Activated B cell treated with CpG ODN at 0.5 μM for 24 hours (primary cell): ENCODE data around the gene OTOP2. TPM values are rescaled to one million over a fixed set of nuclear protein-coding genes. Genes with fewer than 3 reads are reported as not detected.

ENCODE experiments used
- ATAC-seq: fragments of 200-7000 bp; cut with Tn5 transposase; one replicate; pipeline ENCODE4 v1.10.0; 2021; ENCODE audit warnings: low read depth, mild to moderate bottlenecking, moderate library complexity
- CTCF ChIA-PET: fragments of 350-600 bp; sonication (Branson Sonifier 250); formaldehyde crosslinking; loops from one replicate; lab custom pipeline; 2021; ENCODE audit warnings: antibody characterized with exemption; lab: Charles Lee
- POLR2A ChIA-PET: fragments of 350-600 bp; sonication (Branson Sonifier 250); formaldehyde crosslinking; loops from one replicate; lab custom pipeline; 2021; ENCODE audit warnings: antibody characterized with exemption; lab: Charles Lee
- DNase-seq: peaks from one replicate; pipeline ENCODE4 v3.0.0; 2022
- H3K27ac Mint-ChIP-seq: one replicate; pipeline ENCODE4 v1.8.0; 2020; ENCODE audit warnings: mixed read lengths
- H3K27me3 Mint-ChIP-seq: one replicate; pipeline ENCODE4 v1.8.0; 2021; ENCODE audit warnings: mixed read lengths
- H3K36me3 Mint-ChIP-seq: one replicate; pipeline ENCODE4 v1.8.0; 2021; ENCODE audit warnings: low read depth, mixed read lengths
- H3K4me1 Mint-ChIP-seq: one replicate; pipeline ENCODE4 v1.8.0; 2021; ENCODE audit warnings: mixed read lengths
- H3K4me3 Mint-ChIP-seq: one replicate; pipeline ENCODE4 v1.8.0; 2020; ENCODE audit warnings: mild to moderate bottlenecking, mixed read lengths
- H3K9me3 Mint-ChIP-seq: one replicate; pipeline ENCODE4 v1.8.0; 2020; ENCODE audit warnings: mixed read lengths
- intact Hi-C: fragments of 100-400 bp; cut with micrococcal nuclease; formaldehyde crosslinking; loops from one replicate; pipeline ENCODE4 v1.15.1; 2024
- total RNA-seq: library from RNA; stranded (reverse); gene quantifications from 2 replicates; pipeline ENCODE4 v1.2.3, GENCODE V29; 2022
- TF ChIP-seq, protein P1 (sequence below): fragments of 200-600 bp; IDR thresholded peaks from one replicate; pipeline ENCODE4 v1.8.0; 2022; ENCODE audit warnings: antibody characterized with exemption, mild to moderate bottlenecking

Gene OTOP2
- total RNA-seq, 1 donor from 2014 or later: not detected

GRCh38 chr17:74970395-74970794 lies 46.3 kb downstream of the OTOP2 start:
- intact Hi-C loops: loop anchor here (5.0 kb wide), 1 partner anchor 212 kb away; the partner anchor contains the start of gene SUMO2
- ChIA-PET CTCF (interaction anchor here (5.1 kb wide), 1 partner anchor 9 kb away, joined by 37 read pairs; no protein-coding TSS in a partner anchor), POLR2A (interaction anchor here (0.7 kb wide), 2 partner anchors 52 to 174 kb away, joined by 4 read pairs; no protein-coding TSS in a partner anchor)
- ATAC-seq: no peak
- TF ChIP-seq, protein P1, sequence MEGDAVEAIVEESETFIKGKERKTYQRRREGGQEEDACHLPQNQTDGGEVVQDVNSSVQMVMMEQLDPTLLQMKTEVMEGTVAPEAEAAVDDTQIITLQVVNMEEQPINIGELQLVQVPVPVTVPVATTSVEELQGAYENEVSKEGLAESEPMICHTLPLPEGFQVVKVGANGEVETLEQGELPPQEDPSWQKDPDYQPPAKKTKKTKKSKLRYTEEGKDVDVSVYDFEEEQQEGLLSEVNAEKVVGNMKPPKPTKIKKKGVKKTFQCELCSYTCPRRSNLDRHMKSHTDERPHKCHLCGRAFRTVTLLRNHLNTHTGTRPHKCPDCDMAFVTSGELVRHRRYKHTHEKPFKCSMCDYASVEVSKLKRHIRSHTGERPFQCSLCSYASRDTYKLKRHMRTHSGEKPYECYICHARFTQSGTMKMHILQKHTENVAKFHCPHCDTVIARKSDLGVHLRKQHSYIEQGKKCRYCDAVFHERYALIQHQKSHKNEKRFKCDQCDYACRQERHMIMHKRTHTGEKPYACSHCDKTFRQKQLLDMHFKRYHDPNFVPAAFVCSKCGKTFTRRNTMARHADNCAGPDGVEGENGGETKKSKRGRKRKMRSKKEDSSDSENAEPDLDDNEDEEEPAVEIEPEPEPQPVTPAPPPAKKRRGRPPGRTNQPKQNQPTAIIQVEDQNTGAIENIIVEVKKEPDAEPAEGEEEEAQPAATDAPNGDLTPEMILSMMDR: no peak
- peaks cover 6% of the 10 kb centered on the region for H3K4me1 Mint-ChIP-seq
- H3K4me3 Mint-ChIP-seq: no peak overlapping the region
- H3K27ac Mint-ChIP-seq: no peak overlapping the region
- no peak for DNase-seq
- no peaks in the 10 kb centered on the region for H3K9me3 Mint-ChIP-seq
- H3K27me3 Mint-ChIP-seq: peaks cover 15% of the 10 kb centered on the region
- H3K36me3 Mint-ChIP-seq: no peaks in the 10 kb centered on the region

DNA sequence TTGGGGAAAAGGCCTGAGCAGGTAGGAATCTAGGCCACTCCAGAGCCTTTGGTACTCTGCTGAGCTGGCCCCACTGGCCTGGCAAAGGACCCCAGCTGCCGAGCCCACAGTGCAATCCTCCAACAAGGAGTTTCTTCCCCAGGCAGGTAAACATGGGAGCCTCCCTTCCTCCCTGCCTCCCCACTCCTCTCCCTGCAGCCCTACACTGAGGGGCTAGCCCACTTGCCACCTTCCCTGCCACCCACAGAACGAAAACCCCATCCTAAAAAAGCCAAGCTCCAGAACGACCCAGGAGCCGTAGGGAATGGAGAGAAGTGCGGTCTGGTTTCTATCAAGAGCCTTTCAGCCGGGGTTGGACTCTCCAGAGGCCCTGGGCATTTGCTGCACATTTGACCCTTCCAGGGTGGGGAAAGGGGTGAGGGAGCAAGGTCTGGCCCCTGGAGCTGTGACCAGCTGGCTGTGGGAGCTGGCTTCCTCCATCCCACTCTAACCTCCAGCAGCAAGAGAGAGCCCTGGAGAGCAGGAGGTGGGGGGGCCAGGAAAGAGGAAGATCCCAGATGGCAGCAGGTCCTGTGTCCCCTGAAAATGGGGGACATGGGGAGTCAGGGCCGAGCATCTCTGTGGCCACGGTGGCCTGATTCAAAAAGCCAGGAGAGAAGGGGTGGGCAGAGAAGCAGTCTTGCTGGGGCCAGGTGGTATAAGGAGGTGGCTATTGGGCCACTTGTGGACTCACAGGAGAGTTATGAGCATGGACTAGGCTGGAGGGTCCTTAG lies 47.2 kb downstream of the OTOP2 start:
- TF ChIP-seq, protein P1: no peak
- Mint-ChIP-seq H3K4me1 (peaks cover 6% of the 10 kb centered on the region), H3K27ac (no peak overlapping the region), H3K4me3 (peak overlapping the region; percentile 76), H3K36me3 (no peaks in the 10 kb centered on the region), H3K9me3 (no peaks in the 10 kb centered on the region), H3K27me3 (peaks cover 19% of the 10 kb centered on the region)
- DNase-seq (no peak), ATAC-seq (no peak)
- POLR2A ChIA-PET: interaction anchor here (0.6 to 3.8 kb wide), 5 partner anchors 10 to 292 kb away, joined by 3 to 24 read pairs (median 6); partner anchors contain the start of gene MRPL58
- CTCF ChIA-PET: interaction anchor here (1.0 to 5.1 kb wide), 2 partner anchors 10 to 13 kb away, joined by 3 to 37 read pairs; no protein-coding TSS in a partner anchor
- intact Hi-C loops: loop anchor here (5.0 kb wide), 1 partner anchor 211 kb away; the partner anchor contains the start of gene SUMO2

DNA sequence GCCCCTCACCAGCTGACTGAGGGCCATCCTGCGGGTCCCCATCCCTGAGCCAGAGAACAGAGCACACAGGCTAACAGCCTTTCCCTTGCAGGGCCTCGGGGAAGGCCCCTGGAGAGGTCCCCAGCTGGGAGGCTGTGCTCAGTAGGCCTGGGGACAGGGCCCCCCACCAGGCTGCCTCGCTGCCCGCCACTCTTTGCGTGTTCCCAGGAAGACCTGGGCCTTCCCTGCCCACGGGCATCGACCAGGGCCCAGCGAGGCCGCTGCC lies 47.7 kb downstream of the OTOP2 start:
- Mint-ChIP-seq H3K9me3 (no peaks in the 10 kb centered on the region), H3K27me3 (peaks cover 19% of the 10 kb centered on the region), H3K36me3 (no peaks in the 10 kb centered on the region), H3K4me1 (peaks cover 6% of the 10 kb centered on the region), H3K4me3 (peak overlapping the region; percentile 76), H3K27ac (no peak overlapping the region)
- POLR2A ChIA-PET: interaction anchor here (0.6 to 3.8 kb wide), 5 partner anchors 10 to 291 kb away, joined by 3 to 24 read pairs (median 6); partner anchors contain the start of gene MRPL58
- ATAC-seq (no peak), DNase-seq (no peak)
- intact Hi-C loops: loop anchor here (1.0 to 5.0 kb wide), 2 partner anchors 16 to 211 kb away; partner anchors contain the start of genes CDR2L and SUMO2
- CTCF ChIA-PET: interaction anchor here (1.0 to 5.1 kb wide), 2 partner anchors 11 to 14 kb away, joined by 3 to 37 read pairs; no protein-coding TSS in a partner anchor
- TF ChIP-seq, protein P1: no peak

GRCh38 chr17:74972107-74972972 lies 48.3 kb downstream of the OTOP2 start, which contains the start of gene HID1:
TSS of gene HID1 (minus strand) at chr17:74972759. CDS start at chr17:74972656, 103 bp downstream.
- Mint-ChIP-seq H3K4me1 (peaks cover 6% of the 10 kb centered on the region), H3K27ac (peak within 1 kb of the TSS; percentile 2), H3K9me3 (no peaks in the 10 kb centered on the region), H3K27me3 (peaks cover 19% of the 10 kb centered on the region), H3K4me3 (peak within 1 kb of the TSS; percentile 76), H3K36me3 (no peaks in the 10 kb centered on the region)
- peak; percentile 69 for DNase-seq
- intact Hi-C loops: loop anchor here (1.0 to 5.0 kb wide), 2 partner anchors 15 to 210 kb away; partner anchors contain the start of genes CDR2L and SUMO2
- POLR2A ChIA-PET: interaction anchor here (0.6 to 3.8 kb wide), 8 partner anchors 11 to 291 kb away, joined by 3 to 24 read pairs (median 4); partner anchors contain the start of genes ARMC7, CDR2L and MRPL58
- TF ChIP-seq, protein P1: no peak
- CTCF ChIA-PET: interaction anchor here (0.7 to 5.1 kb wide), 3 partner anchors 11 to 16 kb away, joined by 3 to 37 read pairs (median 10); no protein-coding TSS in a partner anchor
- peak; percentile 92 for ATAC-seq
